HG02852 (cell line): Measurements from ENCODE around the gene MMP28.

Experiments used
- ATAC-seq: cut with Tn5 transposase; IDR thresholded peaks from one replicate; pipeline ENCODE4 v1.9.1; 2021; ENCODE audit warnings: mild to moderate bottlenecking, moderate library complexity; ENCODE audit not compliant: unreplicated experiment

MMP28 gene

DNA sequence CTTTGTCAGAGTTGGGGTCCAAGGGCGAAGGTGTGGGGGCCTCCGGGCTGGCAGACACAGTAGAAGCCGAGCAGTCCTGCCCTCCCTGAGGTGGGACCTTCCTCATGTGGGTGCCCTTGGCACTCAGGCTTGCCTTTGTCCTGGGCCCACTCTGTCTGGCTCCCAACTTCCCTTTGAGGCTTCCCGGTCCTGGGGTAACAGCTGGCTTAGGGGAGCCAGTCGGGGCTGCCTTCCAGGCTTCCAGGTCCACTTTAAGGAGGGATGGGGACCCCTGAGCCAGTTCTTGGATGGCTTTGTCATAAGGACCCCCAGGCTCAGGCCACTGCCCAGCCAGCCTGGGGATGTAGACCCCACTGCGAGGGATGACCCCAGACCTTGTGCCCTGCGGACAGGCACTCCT is 50.2 kb downstream of the MMP28 start:
- no peak for ATAC-seq

DNA sequence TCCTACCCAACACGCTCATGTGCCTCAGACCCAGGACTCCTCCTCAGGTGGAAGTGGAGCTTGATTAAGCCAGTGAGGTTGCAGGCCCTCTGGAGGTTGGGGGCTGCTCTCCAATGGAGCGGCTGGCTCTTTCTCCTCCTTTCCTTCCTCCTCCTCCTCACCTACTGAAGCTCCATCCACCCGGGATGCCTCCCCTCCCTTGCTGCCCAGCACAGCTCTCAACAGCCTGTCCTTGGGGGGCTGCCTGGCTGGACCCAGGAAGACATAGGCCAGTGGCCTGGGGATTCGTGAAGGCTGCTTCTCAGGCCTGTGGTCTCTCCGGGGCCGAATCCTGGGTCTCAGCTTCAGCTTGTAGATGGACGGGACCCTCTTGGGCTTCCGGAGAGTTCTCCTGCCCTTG is 50.6 kb downstream of the MMP28 start:
- no peak for ATAC-seq

DNA sequence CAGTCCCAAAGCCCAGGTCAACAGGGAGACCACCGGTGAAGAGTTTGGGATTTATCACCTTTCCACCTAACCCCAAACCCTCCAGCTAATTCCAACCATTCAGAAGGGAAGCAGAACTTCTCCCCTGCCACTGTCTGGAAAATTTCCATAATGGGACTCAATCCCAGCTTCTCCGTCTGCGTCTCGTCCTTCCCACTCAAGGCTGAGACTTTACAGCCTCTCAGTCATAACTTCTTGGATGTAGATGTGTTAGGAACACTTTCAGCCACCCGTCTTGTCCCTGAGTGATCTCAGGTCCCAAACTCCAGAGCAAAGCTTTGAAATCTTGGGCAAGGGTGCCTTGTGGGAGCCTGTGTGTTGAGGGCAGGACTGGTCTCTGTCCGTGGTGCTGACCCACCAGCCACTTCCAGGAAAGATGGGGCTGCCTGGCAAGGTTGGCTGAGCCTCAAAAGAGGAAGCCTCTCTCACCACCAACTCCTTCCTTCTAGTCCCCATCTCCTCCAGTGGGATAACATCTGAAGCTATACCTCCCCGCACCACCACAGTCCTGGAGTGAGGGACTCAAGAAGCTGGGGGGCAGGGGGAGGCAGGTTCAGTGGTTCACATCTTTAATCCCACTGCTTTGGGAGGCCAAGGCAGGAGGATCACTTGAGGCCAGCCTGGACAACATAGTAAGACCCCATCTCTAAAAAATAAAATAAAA is 51.7 kb downstream of the MMP28 start:
- no peak for ATAC-seq

DNA sequence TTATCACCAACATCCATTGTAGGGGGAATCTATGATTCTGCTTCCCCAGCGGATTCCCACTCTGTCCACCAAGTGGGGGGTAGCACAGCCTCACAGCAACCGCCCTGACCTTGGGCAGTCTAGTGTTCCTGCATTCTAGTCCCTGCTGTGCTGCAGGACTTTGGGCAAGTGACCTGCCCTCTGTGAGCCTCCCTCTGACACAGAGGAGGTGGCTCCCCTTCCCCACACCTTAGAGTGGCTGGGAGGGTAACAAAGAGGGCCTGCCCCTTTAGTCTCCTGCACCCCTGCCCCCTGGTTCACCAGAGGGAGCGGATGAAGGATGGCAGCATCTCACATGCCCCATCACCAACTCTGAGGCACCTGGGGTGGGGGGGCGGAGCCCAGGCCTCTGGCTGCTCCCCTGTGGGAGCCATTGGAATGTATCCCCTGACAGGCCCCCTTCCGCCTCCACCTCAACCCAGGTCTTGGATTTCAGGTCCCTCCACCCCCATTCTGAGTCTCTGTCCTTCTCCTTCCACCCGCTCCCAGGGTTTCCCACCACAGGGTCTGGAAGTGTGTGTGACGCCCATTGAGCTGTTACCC is 52.5 kb downstream of the MMP28 start:
- ATAC-seq: no peak

DNA sequence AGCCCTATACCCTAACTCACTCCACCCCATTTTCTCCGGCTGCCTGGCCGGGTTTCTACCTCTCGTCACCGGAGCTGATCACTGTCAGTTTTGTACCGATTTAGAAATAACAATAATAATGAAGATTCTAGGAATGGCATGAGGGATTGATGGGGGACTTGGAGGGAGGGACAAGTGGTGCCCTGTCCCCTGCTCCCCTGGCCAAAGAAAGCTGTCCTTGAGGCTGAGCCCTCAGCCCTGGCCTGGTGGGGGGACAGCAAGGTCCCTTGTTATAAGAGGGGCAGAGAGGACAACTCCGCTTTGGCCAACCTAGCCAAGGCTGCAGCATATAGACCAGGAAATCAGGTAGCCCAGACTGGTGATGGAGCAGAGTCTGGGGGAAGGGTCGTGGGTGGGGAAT is 52.9 kb downstream of the MMP28 start:
- no peak for ATAC-seq

DNA sequence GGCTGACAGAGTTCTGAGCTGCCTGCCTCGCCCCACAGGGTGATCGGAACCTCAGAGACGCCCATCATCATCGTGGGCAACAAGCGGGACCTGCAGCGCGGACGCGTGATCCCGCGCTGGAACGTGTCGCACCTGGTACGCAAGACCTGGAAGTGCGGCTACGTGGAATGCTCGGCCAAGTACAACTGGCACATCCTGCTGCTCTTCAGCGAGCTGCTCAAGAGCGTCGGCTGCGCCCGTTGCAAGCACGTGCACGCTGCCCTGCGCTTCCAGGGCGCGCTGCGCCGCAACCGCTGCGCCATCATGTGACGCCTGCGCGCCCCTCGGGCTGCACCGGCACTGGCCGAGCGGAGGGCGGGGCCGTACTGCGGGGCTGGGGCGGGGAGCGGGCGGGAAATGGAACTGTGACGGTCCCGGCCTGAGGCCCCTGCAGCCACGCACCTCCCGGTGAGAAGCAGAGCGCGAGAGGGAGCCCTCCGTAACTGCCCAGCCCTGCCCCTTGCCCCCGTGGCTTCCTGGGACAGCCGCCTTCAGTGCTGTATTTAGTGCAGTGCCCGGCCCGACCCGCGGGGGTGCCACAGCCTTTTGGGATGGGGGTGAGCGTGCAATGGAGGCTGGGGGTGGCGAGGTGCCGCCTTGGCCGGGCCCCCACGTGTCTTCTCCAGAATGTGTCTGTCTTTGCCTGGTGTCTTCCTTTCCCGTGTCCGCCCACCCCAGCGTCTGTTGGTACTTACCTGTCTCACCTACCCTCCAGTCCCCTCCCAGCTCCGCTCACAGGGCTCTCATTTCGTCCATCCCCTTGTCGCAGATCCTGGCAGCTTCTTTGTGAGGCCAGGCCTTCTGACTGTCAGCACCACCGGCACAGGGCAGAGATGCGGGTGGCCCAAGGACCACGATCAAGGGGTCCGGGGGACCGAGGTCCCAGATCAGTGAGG is 54.2 kb downstream of the MMP28 start:
- no peak for ATAC-seq

DNA sequence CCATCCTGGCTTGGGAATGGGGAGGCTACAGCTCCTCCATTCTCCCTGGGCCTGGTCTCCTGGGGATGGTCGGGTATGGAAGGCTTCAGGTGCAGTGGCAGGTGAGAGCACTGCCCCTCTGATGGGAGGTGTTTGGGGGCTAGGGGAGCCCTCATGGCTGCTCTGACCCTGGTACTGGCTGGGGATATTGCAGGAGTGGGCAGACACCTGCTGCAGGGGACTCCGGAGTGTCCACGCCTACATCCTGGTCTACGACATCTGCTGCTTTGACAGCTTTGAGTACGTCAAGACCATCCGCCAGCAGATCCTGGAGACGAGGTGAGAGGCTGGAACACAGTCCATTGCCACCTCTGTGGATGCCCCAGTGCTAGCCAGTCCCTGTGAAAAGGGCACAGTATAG is 55.2 kb downstream of the MMP28 start:
- no peak for ATAC-seq

DNA sequence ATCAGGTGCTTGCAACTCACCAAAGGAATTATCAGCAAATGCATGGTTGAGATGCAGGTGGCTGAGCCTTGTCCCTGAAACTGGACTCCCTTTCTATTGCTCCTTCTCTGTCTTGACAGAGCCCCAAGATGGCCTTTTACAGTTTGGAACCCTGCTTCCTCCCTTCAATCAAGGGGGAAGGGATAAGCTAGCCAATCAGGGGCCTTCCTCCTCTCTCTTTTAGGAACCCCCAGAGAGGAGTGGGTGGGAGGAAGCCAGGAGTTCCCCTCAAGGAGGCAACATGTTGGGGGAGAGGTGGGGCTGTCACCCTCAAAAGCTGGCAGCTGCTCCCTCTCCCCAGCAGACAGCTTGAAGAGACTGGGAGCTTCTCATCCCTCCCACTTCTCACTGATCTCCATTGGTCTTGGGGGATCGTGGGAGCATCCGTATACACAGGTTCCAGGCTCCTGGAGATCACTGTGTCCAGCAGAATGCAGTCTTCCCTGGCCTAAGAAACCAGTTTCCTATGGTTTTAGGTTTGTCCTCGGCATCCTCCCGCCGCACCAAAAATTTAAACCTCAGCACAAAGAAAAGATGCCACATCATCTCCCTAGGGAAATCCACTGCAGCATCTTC is 56.8 kb downstream of the MMP28 start:
- no peak for ATAC-seq

DNA sequence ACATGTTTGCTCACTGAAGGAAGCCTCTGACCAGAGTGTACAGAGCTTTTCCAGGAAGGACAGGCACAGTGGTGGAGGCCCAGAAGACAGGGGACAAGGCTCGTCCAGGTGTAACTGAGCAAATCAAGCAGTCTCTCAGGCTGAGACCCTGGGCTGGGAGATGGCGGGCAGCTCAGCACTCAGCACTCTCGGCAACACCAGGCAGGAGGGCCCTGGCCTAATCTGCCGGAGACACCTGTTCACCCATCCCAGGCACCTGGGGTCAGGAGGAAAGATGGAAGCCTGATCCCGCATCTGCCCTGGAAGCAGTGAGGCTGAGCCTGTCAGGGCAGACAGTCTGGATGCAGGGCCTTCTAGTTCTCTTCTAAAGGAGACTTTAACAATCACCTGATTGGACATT is 59.2 kb downstream of the MMP28 start:
- no peak for ATAC-seq

DNA sequence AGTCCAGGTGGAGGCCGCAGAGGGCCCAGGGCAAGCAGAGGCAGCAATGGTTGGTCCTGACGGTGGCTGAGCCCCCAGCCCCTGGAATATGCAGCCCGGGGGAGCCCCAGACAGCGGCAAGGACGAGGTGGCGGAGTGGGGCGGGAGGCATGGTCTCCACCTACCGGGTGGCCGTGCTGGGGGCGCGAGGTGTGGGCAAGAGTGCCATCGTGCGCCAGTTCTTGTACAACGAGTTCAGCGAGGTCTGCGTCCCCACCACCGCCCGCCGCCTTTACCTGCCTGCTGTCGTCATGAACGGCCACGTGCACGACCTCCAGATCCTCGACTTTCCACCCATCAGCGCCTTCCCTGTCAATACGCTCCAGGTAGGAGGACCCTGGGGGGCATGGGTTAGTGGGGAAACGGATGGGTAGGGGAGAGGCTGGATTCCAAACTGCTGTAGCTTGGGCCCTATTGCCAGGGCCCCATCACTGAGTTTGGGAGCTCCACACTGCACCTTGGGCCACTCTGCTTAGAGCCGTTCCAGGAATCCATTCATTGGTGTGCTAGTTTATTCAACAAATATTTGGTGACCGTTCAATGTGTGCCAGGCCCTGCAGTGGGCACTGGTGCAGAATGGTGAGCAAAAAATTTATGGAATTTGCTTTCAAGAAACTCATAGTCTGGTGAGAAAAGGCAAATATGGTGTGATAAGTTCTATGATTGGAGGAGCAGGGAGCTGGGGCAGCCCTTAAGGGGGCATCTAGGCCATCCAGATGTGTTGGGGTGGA is 60.2 kb downstream of the MMP28 start:
- no peak for ATAC-seq

DNA sequence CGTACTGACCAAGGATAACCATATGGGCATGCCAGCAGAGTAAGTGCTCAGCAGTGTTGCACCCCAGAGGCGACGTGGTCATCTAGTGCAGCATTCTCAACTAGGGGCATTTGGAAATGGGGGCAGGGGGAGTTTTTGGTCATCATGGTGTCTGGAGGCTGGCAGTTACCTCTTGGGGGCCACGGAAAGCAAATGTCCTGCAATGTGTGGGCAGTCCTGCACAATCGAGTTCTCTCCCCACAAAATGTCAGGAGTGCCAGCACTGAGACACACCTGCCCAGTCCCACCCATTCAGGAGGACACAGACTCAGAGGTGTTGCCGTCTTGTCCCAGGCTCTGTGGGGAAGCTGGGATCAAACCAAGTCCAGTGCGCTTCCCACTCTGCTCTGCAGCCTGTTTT is 61.0 kb downstream of the MMP28 start:
- ATAC-seq: no peak

DNA sequence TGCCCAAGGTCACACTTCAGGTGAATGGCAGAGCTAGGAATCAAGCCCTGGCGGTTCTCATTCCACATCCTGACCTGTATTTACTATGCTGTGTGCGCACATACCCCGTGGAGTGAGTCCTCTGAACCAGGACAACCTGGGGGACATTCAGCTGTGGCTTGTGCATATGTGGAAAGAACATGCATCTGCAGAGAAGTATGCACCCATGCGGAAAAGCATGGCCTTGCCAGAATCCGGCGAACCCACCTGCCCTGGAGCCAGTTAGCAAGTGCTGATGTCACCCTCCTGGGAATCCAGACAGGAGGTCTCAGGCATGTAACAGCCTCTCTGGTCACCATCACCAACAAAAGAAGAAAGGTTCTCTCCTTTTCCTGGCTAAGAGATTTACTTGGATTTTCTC is 62.1 kb downstream of the MMP28 start:
- no peak for ATAC-seq

DNA sequence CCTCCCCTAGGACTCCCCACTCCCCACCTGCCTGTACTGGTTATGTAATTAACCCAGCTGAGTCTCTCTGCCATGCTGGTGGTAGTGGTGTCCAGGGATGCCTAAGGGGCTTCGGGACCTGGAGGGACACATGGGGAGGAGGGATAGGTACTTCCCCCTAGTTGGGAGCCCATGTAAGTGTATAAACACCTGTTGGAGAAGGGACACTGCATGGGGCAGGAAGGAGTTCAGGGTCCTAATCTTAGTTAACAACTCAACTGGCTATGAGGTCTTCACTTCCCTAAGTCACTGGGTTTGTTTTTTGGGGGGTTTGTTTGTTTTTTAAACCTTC is 62.7 kb downstream of the MMP28 start:
- no peak for ATAC-seq

DNA sequence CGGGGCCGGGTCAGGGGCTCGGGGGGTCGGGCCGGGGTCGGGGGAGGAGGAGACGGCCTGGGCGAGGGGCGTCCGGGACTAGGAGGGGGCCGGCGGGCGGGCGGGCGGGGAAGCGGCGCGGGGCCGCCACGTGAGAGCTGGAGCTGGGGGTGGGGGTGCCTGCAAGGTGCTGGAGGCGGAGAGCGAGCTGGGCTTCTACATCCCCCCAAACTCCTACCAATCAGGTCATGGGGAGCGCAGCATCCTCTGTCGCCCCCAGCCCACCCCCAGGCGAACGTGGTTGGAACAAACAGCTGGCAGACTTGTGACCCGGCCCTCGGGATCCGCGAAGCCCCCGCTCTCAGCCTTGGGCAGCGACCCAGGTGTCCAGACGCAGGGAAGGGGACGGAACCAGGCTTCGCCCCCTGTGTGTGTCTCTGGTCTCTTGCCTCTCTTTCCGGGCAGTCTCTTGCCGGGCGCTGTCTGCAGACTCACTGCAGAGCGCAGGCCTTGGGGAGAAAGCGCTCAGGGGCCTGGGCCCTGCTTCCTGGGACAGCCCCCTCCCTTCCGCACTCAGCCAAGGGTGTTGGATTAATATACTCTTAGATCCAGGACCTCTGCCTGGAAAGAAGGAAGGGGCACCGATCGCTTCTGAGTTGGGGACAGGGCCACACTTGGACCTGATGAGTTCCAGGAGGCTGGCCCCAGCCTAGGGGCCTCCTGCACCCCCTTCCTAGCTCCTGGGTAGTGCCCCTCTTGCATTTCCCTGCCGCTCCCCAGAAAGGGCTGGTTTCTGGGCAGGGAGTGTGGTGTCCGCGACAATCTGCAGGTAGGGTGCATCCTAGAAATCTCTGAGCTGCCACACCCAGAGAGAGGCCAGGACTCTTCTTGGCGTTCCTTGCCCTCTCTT is 63.3 kb downstream of the MMP28 start:
- ATAC-seq: no peak

DNA sequence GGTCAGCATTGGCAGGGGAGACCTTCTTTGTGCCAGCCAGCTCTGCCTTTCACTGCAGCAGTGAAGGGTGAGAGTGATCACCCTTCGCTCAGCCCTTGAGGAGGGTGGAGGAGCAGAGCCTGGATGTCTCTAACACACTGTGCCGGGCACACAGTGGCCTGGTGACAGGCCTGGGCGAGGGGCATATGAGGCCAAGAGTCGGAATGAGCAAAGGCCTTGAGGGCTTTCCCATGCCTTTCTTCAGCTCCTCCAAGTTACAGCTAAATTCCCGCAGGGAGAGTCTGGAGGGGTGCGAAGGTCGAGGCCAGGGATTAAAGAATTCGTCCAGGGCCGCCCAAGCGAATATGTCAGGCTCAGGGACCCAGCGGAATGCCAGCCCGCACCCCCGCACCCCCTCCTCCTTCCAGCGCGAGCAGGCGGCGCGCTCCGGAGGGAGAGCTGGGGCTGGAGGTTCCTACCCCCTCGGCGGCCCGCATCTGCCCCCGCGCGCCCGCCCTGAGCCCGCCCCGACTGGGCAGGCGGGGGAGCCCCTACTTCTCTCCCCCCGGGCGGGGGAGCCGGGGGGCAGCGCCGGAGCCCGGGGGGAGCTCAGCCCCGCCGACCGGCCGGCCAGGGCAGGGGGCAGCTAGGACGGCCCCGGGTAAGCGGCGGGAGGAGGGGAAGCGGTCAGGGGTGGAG is 64.1 kb downstream of the MMP28 start, which contains the start of gene RASL10B:
RASL10B (plus strand) TSS at position 401 of the 678 bp plus-strand sequence. CDS start 3,546 bp downstream, outside the sequence.
- no peak for ATAC-seq

DNA sequence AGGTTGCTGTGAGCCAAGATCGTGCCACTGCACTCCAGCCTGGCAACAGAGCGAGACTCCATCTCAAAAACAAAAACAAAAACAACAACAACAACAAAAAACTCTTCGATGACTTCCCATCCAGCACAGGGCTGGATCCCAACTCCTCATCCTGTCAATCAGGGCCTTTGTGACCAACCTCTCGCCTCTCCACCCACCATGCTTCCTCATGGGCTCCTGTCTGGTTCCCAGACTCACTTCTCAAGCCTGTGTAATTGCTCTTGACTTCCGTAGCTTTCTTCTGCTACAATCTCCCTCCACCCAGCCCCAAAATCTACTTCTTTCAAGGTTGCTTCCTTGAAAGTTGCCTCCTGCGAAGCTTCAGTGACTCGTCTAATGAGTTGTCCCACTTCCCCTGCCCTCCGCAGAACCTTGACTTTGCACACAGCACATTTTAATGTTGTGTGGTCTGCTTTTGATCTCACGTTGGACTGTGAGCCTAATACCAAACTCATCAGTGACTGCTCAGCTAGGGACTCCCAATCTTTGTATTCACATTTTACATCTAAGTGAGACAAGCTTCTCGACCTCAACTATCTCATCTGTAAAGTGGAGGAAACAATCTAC is 64.9 kb downstream of the MMP28 start:
- ATAC-seq: no peak

DNA sequence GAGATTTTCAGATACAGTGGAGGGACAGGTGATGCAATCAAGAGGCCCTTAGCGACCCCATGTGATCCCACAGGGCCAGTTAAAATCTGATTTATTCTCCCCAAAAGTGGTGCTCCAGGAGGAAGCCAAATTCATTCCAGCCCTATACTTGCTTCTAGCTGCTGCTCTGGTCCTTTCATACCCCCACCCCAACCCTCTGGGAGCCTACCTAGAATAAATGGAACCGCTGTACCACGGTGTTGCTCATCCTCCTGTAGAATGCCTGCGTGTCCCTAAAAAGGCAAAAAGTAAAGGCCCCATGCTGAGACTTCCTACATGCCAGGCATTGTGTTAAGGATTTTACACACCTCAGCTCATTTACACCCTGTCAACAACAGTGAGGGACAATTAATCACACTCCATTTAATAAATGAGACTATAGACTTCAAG is 66.0 kb downstream of the MMP28 start:
- ATAC-seq: no peak

DNA sequence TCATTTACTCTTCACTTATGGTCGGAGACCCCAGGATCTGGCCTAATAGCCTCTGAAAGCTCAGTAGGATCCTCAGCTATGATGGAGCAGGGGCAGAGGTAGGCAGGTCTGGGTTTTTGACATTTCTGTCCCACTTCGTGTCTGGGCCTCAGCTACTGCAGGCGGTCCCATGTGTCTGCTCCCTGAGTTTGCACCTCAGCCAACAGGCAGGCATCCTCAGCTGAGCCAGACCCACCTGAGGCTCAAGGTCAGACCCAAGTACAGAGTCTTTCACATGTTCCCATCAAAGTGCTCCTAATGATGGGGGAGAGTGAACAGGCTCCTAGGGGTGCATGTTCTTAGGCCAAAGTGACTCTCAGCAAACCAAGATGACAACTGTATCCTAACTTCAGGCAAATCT is 66.9 kb downstream of the MMP28 start:
- ATAC-seq: no peak

DNA sequence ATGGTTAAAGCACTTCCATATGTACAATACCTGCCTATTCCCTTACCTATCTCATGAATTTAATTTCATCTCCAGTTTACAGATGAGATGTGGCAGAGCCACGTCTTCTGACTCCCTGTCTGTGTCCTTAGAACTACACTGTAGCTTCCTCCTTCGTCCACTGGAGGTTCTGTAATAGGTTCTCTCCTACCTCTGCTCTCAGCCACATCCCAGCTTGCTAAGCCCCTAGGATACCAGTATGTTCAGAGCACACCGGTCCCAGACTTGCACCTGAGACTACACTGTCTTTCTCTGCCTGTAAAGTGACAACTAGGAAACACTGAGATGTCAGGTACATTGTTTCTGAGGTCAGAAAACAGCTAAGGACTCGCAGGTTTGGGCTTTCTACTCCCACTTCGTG is 67.8 kb downstream of the MMP28 start:
- no peak for ATAC-seq
